Measurements from ENCODE around the gene PTPN4.

Gene PTPN4

GRCh38 chr2:119723784-119724467 lies 35.8 kb upstream of the PTPN4 start:
- TF ChIP-seq YY1 (IDR thresholded peaks at IDR 0.05; ENCODE audit: insufficient read depth, insufficient read length) (no peak), ZNF274 (IDR thresholded peaks at IDR 0.05; ENCODE audit: low read depth, low read length) (no peak), SUZ12 (IDR thresholded peaks at IDR 0.05; ENCODE audit: extremely low read depth, insufficient read depth, insufficient read length) (no peak)
- DNase-seq (ENCODE audit: low read depth, low spot score), result no peak

GRCh38 chr2:119724656-119725485 lies 34.9 kb upstream of the PTPN4 start:
- Histone ChIP-seq H3K4me3 (ENCODE audit: insufficient read length, low read depth) (no peak overlapping the region), H3K36me3 (ENCODE audit: insufficient read depth, insufficient read length, low read length) (no peaks in the 10 kb centered on the region), H3K9me3 (ENCODE audit: insufficient read depth, low read length) (peaks cover 9% of the 10 kb centered on the region; the same call in 1 of the 2 replicates), H3K4me1 (ENCODE audit: insufficient read depth, insufficient read length) (no peaks in the 10 kb centered on the region), H3K27me3 (ENCODE audit: insufficient read depth, insufficient read length) (no peaks in the 10 kb centered on the region), H3K9ac (ENCODE audit: insufficient read length, low read depth) (no peak overlapping the region)
- TF ChIP-seq ZNF274 (IDR thresholded peaks at IDR 0.05; ENCODE audit: low read depth, low read length) (no peak), SUZ12 (IDR thresholded peaks at IDR 0.05; ENCODE audit: extremely low read depth, insufficient read depth, insufficient read length) (no peak), YY1 (IDR thresholded peaks at IDR 0.05; ENCODE audit: insufficient read depth, insufficient read length) (no peak)
- no peak for DNase-seq (ENCODE audit: low read depth, low spot score)

More at GRCh38 chr2:119723784-119724467, 35.8 kb upstream of the PTPN4 start:
- Histone ChIP-seq H3K4me3 (ENCODE audit: insufficient read length, low read depth) (no peak overlapping the region), H3K9me3 (ENCODE audit: insufficient read depth, low read length) (peaks cover 9% of the 10 kb centered on the region; the same call in 1 of the 2 replicates), H3K9ac (ENCODE audit: insufficient read length, low read depth) (no peak overlapping the region), H3K4me1 (ENCODE audit: insufficient read depth, insufficient read length) (no peaks in the 10 kb centered on the region), H3K27me3 (ENCODE audit: insufficient read depth, insufficient read length) (no peaks in the 10 kb centered on the region), H3K36me3 (ENCODE audit: insufficient read depth, insufficient read length, low read length) (no peaks in the 10 kb centered on the region)

- H3K9ac ChIP-seq (ENCODE audit: insufficient read length, low read depth), result no peak overlapping the region
- H3K36me3 ChIP-seq (ENCODE audit: insufficient read depth, insufficient read length, low read length), result no peaks in the 10 kb centered on the region
- no peaks in the 10 kb centered on the region for H3K9me3 ChIP-seq (ENCODE audit: insufficient read depth, low read length)
- H3K4me3 ChIP-seq (ENCODE audit: insufficient read length, low read depth), result no peak overlapping the region
- no peak for DNase-seq (ENCODE audit: low read depth, low spot score)
- TF ChIP-seq YY1 (IDR thresholded peaks at IDR 0.05; ENCODE audit: insufficient read depth, insufficient read length) (no peak), SUZ12 (IDR thresholded peaks at IDR 0.05; ENCODE audit: extremely low read depth, insufficient read depth, insufficient read length) (no peak), ZNF274 (IDR thresholded peaks at IDR 0.05; ENCODE audit: low read depth, low read length) (no peak)
- no peaks in the 10 kb centered on the region for H3K27me3 ChIP-seq (ENCODE audit: insufficient read depth, insufficient read length)
- H3K4me1 ChIP-seq (ENCODE audit: insufficient read depth, insufficient read length), result peaks cover 3% of the 10 kb centered on the region
Measured at GRCh38 chr2:119727493-119727892, 32.2 kb upstream of the PTPN4 start.

GRCh38 chr2:119728421-119728820 lies 31.3 kb upstream of the PTPN4 start:
- Histone ChIP-seq H3K36me3 (ENCODE audit: insufficient read depth, insufficient read length, low read length) (no peaks in the 10 kb centered on the region), H3K4me3 (ENCODE audit: insufficient read length, low read depth) (no peak overlapping the region), H3K27me3 (ENCODE audit: insufficient read depth, insufficient read length) (no peaks in the 10 kb centered on the region), H3K4me1 (ENCODE audit: insufficient read depth, insufficient read length) (peaks cover 3% of the 10 kb centered on the region), H3K9me3 (ENCODE audit: insufficient read depth, low read length) (no peaks in the 10 kb centered on the region), H3K9ac (ENCODE audit: insufficient read length, low read depth) (no peak overlapping the region)
- TF ChIP-seq SUZ12 (IDR thresholded peaks at IDR 0.05; ENCODE audit: extremely low read depth, insufficient read depth, insufficient read length) (no peak), ZNF274 (IDR thresholded peaks at IDR 0.05; ENCODE audit: low read depth, low read length) (no peak), YY1 (IDR thresholded peaks at IDR 0.05; ENCODE audit: insufficient read depth, insufficient read length) (no peak)
- no peak for DNase-seq (ENCODE audit: low read depth, low spot score)

- H3K4me3 ChIP-seq (ENCODE audit: insufficient read length, low read depth), result no peak overlapping the region
- no peak for DNase-seq (ENCODE audit: low read depth, low spot score)
- H3K9ac ChIP-seq (ENCODE audit: insufficient read length, low read depth), result no peak overlapping the region
- peaks cover 3% of the 10 kb centered on the region for H3K4me1 ChIP-seq (ENCODE audit: insufficient read depth, insufficient read length)
- no peak for TF ChIP-seq SUZ12 (IDR thresholded peaks at IDR 0.05; ENCODE audit: extremely low read depth, insufficient read depth, insufficient read length)
- no peak for TF ChIP-seq ZNF274 (IDR thresholded peaks at IDR 0.05; ENCODE audit: low read depth, low read length)
- TF ChIP-seq YY1 (IDR thresholded peaks at IDR 0.05; ENCODE audit: insufficient read depth, insufficient read length), result no peak
- H3K27me3 ChIP-seq (ENCODE audit: insufficient read depth, insufficient read length), result no peaks in the 10 kb centered on the region
- no peaks in the 10 kb centered on the region for H3K36me3 ChIP-seq (ENCODE audit: insufficient read depth, insufficient read length, low read length)
- no peaks in the 10 kb centered on the region for H3K9me3 ChIP-seq (ENCODE audit: insufficient read depth, low read length)
Measured at GRCh38 chr2:119730671-119731177, 29.0 kb upstream of the PTPN4 start.

GRCh38 chr2:119731983-119732382 lies 27.7 kb upstream of the PTPN4 start:
- Histone ChIP-seq H3K27me3 (ENCODE audit: insufficient read depth, insufficient read length) (no peaks in the 10 kb centered on the region), H3K4me1 (ENCODE audit: insufficient read depth, insufficient read length) (peaks cover 3% of the 10 kb centered on the region), H3K4me3 (ENCODE audit: insufficient read length, low read depth) (no peak overlapping the region), H3K9me3 (ENCODE audit: insufficient read depth, low read length) (no peaks in the 10 kb centered on the region), H3K36me3 (ENCODE audit: insufficient read depth, insufficient read length, low read length) (no peaks in the 10 kb centered on the region), H3K9ac (ENCODE audit: insufficient read length, low read depth) (no peak overlapping the region)
- TF ChIP-seq ZNF274 (IDR thresholded peaks at IDR 0.05; ENCODE audit: low read depth, low read length) (no peak), YY1 (IDR thresholded peaks at IDR 0.05; ENCODE audit: insufficient read depth, insufficient read length) (no peak), SUZ12 (IDR thresholded peaks at IDR 0.05; ENCODE audit: extremely low read depth, insufficient read depth, insufficient read length) (no peak)
- DNase-seq (ENCODE audit: low read depth, low spot score), result no peak

Data from NT2/D1 (cell line).